OCI-LY1 (cell line): ENCODE data around the gene ZCCHC14.
"Not testable (repeated sequence)": the region's sequence is repeated elsewhere in the genome, so short reads cannot be mapped to it uniquely, and the experiment has no call there.

Experiments used
- H2AFZ ChIP-seq: fragments of 200-600 bp; sonication (generic), shearing (Covaris generic); 2 replicates; pipeline ENCODE4 v1.6.0; 2014; ENCODE audit warnings: antibody characterized with exemption, mild to moderate bottlenecking, low read length
- H3F3A ChIP-seq: fragments of 200-600 bp; sonication (generic), shearing (Covaris generic); 2 replicates; pipeline ENCODE4 v1.6.0; 2014; ENCODE audit warnings: mild to moderate bottlenecking, antibody characterized with exemption, low read length, moderate library complexity; ENCODE audit not compliant: insufficient read depth
- H3K27ac ChIP-seq: fragments of 200-600 bp; sonication (generic); 2 replicates; pipeline ENCODE4 v1.5.1; 2014; ENCODE audit warnings: low read length, mixed run types, mild to moderate bottlenecking, low read depth; ENCODE audit not compliant: poor library complexity, severe bottlenecking
- H3K27me3 ChIP-seq: fragments of 200-600 bp; sonication (generic); 2 replicates; pipeline ENCODE4 v1.6.0; 2014; ENCODE audit warnings: antibody characterized with exemption, mild to moderate bottlenecking, low read length, moderate library complexity; ENCODE audit not compliant: insufficient read depth
- H3K36me3 ChIP-seq: fragments of 200-600 bp; sonication (generic); 2 replicates; pipeline ENCODE4 v1.6.1; 2014; ENCODE audit warnings: mild to moderate bottlenecking, antibody characterized with exemption, low read length, moderate library complexity, mixed read lengths; ENCODE audit not compliant: insufficient read depth
- H3K4me1 ChIP-seq: fragments of 200-600 bp; sonication (generic); 2 replicates; pipeline ENCODE4 v1.5.1; 2014; ENCODE audit warnings: mild to moderate bottlenecking, low read length, moderate library complexity; ENCODE audit not compliant: insufficient read depth, severe bottlenecking
- H3K4me2 ChIP-seq: fragments of 200-600 bp; sonication (generic), shearing (Covaris generic); 2 replicates; pipeline ENCODE4 v1.6.1; 2014; ENCODE audit warnings: low read length
- H3K4me3 ChIP-seq: fragments of 200-600 bp; sonication (generic); 2 replicates; pipeline ENCODE4 v1.5.1; 2014; ENCODE audit warnings: low read length, low read depth, mild to moderate bottlenecking, mixed read lengths; ENCODE audit not compliant: poor library complexity, severe bottlenecking
- H3K79me2 ChIP-seq: fragments of 200-600 bp; shearing (Covaris generic); 2 replicates; pipeline ENCODE4 v1.6.1; 2016; ENCODE audit warnings: mixed run types, low read length, mixed read lengths; ENCODE audit not compliant: insufficient read depth
- H3K9ac ChIP-seq: fragments of 200-600 bp; sonication (generic), shearing (Covaris generic); 2 replicates; pipeline ENCODE4 v1.6.1; 2014; ENCODE audit warnings: mild to moderate bottlenecking, low read length, mixed read lengths
- H3K9me2 ChIP-seq: fragments of 200-600 bp; sonication (generic), shearing (Covaris generic); 2 replicates; pipeline ENCODE4 v1.6.1; 2014; ENCODE audit warnings: low read depth, mild to moderate bottlenecking, low read length, mixed read lengths
- H3K9me3 ChIP-seq: fragments of 200-600 bp; shearing (Covaris generic); 2 replicates; pipeline ENCODE4 v1.6.1; 2014; ENCODE audit warnings: low read length, mixed read lengths
- H4K20me1 ChIP-seq: fragments of 200-600 bp; sonication (generic), shearing (Covaris generic); 2 replicates; pipeline ENCODE4 v1.6.0; 2016; ENCODE audit warnings: mild to moderate bottlenecking, low read length; ENCODE audit not compliant: insufficient read depth
- EZH2 ChIP-seq: fragments of 200-600 bp; sonication (generic), shearing (Covaris generic); IDR thresholded peaks from 2 replicates; pipeline ENCODE4 v1.8.0; 2017; ENCODE audit warnings: borderline replicate concordance, mixed run types, mild to moderate bottlenecking, antibody characterized with exemption, low read length, moderate library complexity, mixed read lengths
- TF ChIP-seq, protein P1 (sequence below): fragments of 200-600 bp; sonication (generic), shearing (Covaris generic); IDR thresholded peaks from 2 replicates; pipeline ENCODE4 v1.5.1; 2017; ENCODE audit warnings: mild to moderate bottlenecking, antibody characterized with exemption, low read length, moderate library complexity, mixed read lengths

Gene ZCCHC14

DNA sequence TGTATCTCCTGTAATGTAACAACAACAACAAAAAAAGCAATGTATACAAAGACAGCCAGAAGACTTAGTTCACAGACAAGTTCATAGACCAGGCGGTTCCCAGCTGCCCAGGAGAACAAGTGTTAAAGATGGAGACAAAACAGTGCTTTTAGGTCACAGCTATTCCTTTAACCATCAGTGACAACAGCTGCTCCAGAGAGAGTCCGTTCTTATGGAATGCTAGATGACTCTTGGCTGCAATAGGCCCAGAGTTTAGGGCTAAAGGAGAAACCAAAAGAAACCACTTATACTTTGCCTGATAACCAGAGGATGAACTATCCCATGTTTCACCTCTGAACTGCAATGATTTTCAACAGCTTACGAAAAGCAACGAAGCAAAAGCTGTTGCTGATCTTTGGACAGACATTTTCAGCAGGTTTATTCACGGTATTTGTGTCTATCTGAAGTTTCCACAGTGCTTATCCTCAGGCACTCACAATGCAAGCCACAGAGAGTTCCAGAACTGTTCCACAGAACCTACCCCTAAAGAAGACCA, 6.0 kb downstream of the ZCCHC14 start:
- H4K20me1 ChIP-seq: no peaks in the 10 kb centered on the region; the same call in 1 of the 2 replicates
- H3K27me3 ChIP-seq: no peaks in the 10 kb centered on the region
- H3K9ac ChIP-seq: no peak overlapping the region
- peaks cover 38% of the 10 kb centered on the region for H3K79me2 ChIP-seq
- H3K9me3 ChIP-seq: no peaks in the 10 kb centered on the region
- H2AFZ ChIP-seq: no peak overlapping the region
- peaks cover 50% of the 10 kb centered on the region for H3K4me1 ChIP-seq
- H3K27ac ChIP-seq: no peak overlapping the region
- H3K9me2 ChIP-seq: no peaks in the 10 kb centered on the region
- peak overlapping the region; percentile 56 for H3K4me3 ChIP-seq
- TF ChIP-seq EZH2: no peak
- TF ChIP-seq, protein P1, sequence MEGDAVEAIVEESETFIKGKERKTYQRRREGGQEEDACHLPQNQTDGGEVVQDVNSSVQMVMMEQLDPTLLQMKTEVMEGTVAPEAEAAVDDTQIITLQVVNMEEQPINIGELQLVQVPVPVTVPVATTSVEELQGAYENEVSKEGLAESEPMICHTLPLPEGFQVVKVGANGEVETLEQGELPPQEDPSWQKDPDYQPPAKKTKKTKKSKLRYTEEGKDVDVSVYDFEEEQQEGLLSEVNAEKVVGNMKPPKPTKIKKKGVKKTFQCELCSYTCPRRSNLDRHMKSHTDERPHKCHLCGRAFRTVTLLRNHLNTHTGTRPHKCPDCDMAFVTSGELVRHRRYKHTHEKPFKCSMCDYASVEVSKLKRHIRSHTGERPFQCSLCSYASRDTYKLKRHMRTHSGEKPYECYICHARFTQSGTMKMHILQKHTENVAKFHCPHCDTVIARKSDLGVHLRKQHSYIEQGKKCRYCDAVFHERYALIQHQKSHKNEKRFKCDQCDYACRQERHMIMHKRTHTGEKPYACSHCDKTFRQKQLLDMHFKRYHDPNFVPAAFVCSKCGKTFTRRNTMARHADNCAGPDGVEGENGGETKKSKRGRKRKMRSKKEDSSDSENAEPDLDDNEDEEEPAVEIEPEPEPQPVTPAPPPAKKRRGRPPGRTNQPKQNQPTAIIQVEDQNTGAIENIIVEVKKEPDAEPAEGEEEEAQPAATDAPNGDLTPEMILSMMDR: no peak
- H3K36me3 ChIP-seq: peaks cover 5% of the 10 kb centered on the region; the same call in 1 of the 2 replicates
- peak overlapping the region; percentile 85; the same call in 1 of the 2 replicates for H3K4me2 ChIP-seq
- H3F3A ChIP-seq: no peaks in the 10 kb centered on the region; the same call in 1 of the 2 replicates

DNA sequence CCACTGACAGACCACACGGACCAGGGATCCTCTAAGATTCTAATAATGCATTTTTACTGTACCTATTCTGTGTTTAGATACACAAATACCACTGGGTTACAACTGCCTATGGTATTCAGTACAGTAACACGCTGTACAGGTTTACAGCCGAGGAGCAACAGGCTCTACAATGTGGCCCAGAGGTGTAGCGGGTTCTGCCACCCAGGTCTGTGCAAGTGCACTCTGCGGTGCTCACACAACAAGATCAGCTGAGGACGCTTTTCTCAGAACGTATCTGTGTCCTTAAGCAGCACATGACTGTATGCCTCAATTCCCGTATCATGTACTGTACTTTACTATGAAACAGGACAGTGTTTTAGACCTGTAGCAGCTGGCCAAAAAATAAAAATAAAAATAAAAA, 6.5 kb downstream of the ZCCHC14 start:
- no peak overlapping the region for H2AFZ ChIP-seq
- peaks cover 34% of the 10 kb centered on the region for H3K79me2 ChIP-seq
- H3K9ac ChIP-seq: no peak overlapping the region
- no peaks in the 10 kb centered on the region; the same call in 1 of the 2 replicates for H4K20me1 ChIP-seq
- H3K27me3 ChIP-seq: no peaks in the 10 kb centered on the region
- no peaks in the 10 kb centered on the region; the same call in 1 of the 2 replicates for H3F3A ChIP-seq
- H3K4me3 ChIP-seq: no peak overlapping the region
- H3K4me1 ChIP-seq: peaks cover 45% of the 10 kb centered on the region
- H3K9me3 ChIP-seq: no peaks in the 10 kb centered on the region
- no peaks in the 10 kb centered on the region for H3K9me2 ChIP-seq
- H3K4me2 ChIP-seq: no peak overlapping the region
- no peak for TF ChIP-seq EZH2
- TF ChIP-seq, protein P1: no peak
- H3K27ac ChIP-seq: no peak overlapping the region
- peaks cover 5% of the 10 kb centered on the region; the same call in 1 of the 2 replicates for H3K36me3 ChIP-seq

GRCh38 chr16:87485792-87486191, 7.0 kb downstream of the ZCCHC14 start:
- peaks cover 41% of the 10 kb centered on the region for H3K4me1 ChIP-seq
- not testable (repeated sequence) for H3K27ac ChIP-seq, H4K20me1 ChIP-seq, H3K9ac ChIP-seq, H3F3A ChIP-seq, H3K4me3 ChIP-seq, H3K9me2 ChIP-seq, H3K27me3 ChIP-seq, H3K9me3 ChIP-seq, H3K4me2 ChIP-seq, H2AFZ ChIP-seq, H3K36me3 ChIP-seq
- H3K79me2 ChIP-seq: peaks cover 33% of the 10 kb centered on the region
